Posterior vena cava (tissue), 2 donors: ENCODE data around the gene MRPS25. TPM values are rescaled to one million over a fixed set of nuclear protein-coding genes. Genes with fewer than 3 reads are reported as not detected.

Experiments used
- DNase-seq: peaks from one replicate; pipeline ENCODE4 v3.0.0-alpha.2; 2020; ENCODE audit warnings: low spot score
- intact Hi-C, 2 donors: fragments of 100-400 bp; cut with DNase I; formaldehyde crosslinking; loops; one replicate each; pipeline versions ENCODE4 v1.14.1 to v1.14.2; 2022 to 2023
- long read RNA-seq, 2 donors: library from polyadenylated mRNA; unstranded; transcript quantifications; one replicate each; pipeline ENCODE4 v2.0.0, GENCODE V29; 2020 to 2021
- total RNA-seq, 2 donors: library from RNA; stranded (reverse); fragmentation: NEBNext Ultra II Directional; extraction: Animal tissue kit (Norgen Biotek cat#: 25700); gene quantifications; one replicate each; pipeline ENCODE4 v1.2.1, GENCODE V29; 2021
- donor health status: DM: yes; HTN: yes; CAD: no.
- donor health status: DM: yes; HTN: yes; CAD: no.

The MRPS25 gene
- total RNA-seq = 10 to 100 TPM; 29.7 to 34.4 TPM
- long read RNA-seq, donor 1, full-length matches to known transcripts = 11 of 16 reads
- long read RNA-seq, donor 1, partial matches to known transcripts = 1 of 16 reads
- long read RNA-seq, donor 1, other reads (novel, unspliced or antisense) = 4 of 16 reads
- long read RNA-seq, donor 2, full-length matches to known transcripts = 47 of 53 reads
- long read RNA-seq, donor 2, partial matches to known transcripts = 2 of 53 reads
- long read RNA-seq, donor 2, other reads (novel, unspliced or antisense) = 4 of 53 reads

DNA sequence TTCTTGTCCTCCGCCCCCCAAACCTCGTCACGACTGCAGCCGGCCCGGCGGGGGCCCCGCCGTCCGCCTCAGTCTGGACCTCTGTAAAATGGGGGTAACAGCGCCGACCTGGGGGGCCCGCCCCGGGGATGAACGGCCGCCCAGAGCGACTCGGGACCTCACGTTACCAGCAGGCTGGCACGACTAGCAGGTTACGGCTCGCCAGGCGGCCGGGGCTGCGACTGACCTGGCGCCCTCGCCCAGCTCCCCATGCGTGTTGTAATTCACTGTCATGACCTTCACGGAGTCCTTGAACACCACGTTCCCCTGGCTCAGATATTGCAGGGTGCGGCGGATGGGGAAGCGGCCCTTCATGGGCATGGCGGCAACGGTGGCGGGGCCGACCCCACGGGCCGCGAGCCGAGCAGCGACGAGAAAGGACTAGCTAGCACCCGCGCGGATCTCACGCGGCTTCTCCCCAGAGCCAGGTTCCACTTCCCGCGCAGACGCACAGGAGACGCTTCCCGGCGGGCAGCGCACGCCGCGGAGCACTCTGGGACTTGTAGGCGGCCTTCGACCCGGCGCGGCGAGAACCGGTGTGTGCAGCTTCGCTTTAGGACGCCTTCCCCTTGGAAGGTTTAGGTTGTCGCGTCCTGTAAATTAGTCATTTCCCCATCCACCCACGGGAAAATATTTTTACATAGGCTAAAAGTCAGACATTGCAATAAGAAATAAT, at the start of gene MRPS25:
Gene MRPS25 (minus strand): TSS at position 481 of the 715 bp plus-strand sequence. CDS start 121 bp downstream, at position 360.
- peak; percentile 98 for DNase-seq

DNA sequence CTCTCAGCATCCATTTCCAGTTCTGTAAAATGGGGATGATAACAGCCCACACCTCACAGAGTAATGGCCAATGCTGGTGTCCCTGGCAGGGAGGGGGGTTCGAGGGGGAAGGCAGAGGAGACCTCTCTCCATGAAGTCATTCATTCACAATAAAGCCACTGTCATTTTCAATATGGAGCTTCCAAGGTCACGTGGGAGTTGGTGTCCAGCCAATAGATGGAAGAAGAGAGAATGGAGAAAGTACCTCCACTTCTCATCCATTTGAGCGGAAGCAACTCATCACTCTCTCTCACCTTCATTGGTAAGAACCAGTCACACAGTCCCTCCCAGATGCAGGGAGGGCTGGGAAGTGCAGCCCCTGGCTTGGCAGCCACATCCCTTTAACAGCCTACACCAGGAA, 48.8 kb upstream of the MRPS25 start:
- intact Hi-C loops = no loop called here
- DNase-seq = no peak

More for the DNA sequence above, at the start of gene MRPS25:
- intact Hi-C loops = no loop called here

DNA sequence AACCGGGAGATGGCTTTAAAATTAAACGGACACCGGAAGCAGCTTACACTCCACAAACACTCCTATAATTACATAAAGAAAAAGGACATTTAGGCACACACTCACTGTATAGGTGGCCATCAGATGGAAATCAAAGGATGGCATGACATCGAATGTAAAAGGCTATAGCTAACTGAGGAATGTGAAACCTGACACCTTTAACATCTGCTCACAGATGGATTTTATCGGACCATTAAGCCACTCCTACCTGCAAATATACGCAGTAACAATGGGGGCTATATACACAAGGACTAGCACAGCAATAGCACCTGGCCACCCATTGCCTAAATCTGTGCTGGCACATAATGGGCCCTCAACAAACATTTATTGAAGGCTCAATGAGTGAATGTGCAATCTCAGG, 48.4 kb upstream of the MRPS25 start:
- intact Hi-C loops = no loop called here
- DNase-seq = no peak

DNA sequence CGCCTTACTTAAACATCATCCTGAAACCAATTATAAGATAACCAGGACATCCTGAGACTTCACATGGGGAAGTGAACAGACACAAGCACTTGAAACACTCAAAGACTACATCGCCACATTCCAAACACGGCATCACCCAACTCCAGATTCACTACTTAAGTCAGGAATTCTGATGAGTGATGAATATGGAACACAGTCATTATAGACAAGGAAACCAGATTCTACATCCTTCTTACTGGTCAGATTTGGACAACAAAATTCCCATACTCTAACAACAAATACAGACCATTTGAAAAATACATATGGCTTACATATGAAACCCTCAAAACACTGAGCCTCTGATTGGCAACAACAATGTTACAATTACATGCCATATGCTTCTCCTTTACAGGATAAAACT, 46.9 kb upstream of the MRPS25 start:
- DNase-seq = no peak
- intact Hi-C loops = no loop called here

DNA sequence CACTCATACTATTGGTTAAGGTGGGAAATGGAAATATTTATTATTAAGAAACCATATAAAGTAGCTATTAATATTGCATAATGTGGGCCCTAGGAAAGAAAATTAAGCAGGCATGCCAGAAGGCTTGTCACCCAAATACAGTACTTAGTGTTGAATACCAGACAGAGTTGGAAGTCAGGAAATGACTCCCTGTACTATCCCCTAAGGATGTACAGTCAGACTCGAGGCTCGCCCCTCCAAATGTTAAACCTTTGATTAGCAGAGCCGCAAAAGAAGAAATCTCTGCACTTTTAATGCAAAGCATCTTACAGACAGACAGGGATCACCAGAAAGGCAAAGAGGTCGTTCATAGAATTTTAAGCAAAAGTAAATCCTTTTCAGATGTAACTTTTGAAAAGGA, 45.1 kb upstream of the MRPS25 start:
- intact Hi-C loops = no loop called here
- DNase-seq = no peak

DNA sequence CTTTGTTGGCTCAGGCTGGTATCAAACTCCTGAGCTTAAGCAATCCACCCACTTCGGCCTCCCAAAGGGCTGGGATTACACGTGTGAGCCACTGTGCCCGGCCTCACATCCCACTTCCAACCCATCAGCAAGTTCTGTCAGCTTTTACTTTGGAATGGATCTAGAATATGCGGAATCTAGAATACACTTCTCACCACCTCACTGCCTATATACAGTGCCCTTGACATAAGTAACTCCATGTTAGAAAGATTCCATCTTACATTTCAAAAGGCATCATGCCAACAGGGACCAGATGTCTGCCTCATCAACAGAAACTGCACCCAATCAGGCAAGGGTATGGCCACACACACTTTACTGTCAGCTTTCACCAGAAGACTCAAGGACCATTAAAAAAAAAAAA, 43.8 kb upstream of the MRPS25 start:
- intact Hi-C loops = no loop called here
- no peak for DNase-seq

DNA sequence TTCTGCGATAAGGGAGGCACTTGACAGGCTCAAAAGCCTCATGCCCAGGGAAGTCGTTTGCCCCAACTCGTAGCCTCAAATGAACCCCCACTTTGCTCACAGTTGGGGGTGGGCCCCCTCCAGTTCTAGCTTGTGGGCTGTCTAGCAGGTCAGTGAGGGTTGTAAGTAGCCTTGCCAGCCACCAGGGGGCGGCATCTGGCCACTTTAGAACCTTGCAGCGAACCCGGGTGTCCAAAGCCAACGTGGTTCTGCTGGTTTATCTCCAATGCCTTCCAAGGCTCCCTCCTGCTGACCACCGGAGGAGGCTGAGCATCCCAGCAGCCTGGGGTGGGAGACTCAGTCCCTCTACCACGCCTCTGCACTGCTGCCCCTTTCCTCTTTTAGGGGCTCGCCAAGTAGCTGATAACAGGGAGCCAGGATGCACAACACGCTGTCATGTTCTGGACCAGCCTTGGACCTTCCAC, 43.0 kb upstream of the MRPS25 start:
- intact Hi-C loops = no loop called here
- DNase-seq = peak; percentile 93

DNA sequence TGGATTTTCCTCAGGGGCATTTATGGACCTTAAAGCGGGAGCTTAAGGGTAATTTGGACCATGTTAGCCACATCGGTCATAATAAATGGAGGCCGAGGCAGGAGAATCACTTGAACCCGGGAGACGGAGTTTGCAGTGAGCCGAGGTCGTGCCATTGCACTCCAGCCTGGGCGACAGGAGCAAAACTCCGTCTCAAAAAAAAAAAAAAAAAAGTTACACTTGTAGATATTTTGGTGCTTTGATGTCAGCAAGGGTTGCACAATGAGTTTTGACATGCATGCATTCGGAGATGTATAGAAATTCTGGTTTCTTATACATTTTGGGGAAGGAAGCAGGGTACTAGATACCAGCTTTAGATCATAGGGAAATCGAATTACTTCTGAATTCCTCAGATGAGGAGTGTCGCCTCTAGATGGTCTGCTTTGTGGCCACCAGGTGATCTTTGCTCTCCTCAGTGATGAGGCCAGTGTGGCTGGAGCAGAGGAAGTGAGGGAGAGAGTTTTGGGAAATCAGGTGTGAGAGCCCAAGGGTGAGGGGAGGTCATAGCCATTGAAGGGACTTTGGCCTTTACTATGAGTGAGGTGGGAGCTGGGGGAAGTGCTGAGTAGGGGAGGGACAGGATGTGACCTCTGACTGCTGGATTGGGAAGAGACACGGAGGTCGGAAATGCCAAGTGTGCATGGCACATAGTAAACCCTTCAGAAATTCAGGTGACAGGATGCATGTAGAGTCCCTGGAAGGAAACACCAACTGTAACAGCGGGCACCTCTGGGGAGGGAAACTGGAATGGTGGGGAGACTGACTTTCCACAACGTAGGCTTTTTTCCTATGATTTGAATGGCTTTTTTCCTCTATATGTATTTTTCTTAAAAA, 42.2 kb upstream of the MRPS25 start:
- no peak for DNase-seq
- intact Hi-C loops = no loop called here

DNA sequence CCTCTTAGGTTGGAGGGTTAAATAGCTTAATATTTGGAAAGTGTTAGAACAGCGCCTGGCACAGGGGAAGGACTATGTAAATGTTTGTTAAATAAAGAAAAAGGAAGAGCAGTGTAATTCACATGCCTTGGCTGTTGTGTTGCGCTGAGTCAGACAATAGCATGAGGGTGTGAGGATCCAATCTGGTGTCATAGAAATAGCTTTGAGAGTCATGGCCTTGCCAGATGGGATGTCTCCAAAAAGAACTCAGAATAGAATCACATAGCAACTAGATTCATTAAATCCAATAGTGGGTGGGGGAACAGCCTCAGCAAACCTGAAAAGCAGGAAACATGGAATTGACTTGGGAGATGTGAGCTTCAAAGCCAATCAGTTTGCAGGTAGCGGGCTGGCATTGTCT, 37.7 kb upstream of the MRPS25 start:
- intact Hi-C loops = no loop called here
- DNase-seq = no peak

DNA sequence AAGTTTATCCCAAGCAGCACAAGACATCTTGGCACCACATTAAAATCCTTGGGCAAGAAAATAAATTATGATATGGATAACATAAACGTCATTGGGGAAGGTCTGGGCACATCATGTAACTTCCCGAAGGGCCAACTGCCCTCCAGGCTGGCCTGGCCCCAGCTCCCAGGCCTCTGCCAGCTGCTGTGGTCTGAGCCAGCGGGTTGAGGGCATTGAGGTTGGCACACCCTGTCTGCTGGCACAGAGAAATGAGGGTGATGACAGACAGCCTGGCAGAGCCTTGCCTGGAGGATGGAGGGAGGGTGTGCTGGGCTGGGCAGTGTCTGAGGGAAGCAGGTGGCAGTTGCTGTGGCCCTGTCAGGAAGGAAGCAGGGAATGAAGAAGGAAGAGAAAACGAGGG, 37.1 kb upstream of the MRPS25 start:
- DNase-seq = peak; percentile 89
- intact Hi-C loops = no loop called here

DNA sequence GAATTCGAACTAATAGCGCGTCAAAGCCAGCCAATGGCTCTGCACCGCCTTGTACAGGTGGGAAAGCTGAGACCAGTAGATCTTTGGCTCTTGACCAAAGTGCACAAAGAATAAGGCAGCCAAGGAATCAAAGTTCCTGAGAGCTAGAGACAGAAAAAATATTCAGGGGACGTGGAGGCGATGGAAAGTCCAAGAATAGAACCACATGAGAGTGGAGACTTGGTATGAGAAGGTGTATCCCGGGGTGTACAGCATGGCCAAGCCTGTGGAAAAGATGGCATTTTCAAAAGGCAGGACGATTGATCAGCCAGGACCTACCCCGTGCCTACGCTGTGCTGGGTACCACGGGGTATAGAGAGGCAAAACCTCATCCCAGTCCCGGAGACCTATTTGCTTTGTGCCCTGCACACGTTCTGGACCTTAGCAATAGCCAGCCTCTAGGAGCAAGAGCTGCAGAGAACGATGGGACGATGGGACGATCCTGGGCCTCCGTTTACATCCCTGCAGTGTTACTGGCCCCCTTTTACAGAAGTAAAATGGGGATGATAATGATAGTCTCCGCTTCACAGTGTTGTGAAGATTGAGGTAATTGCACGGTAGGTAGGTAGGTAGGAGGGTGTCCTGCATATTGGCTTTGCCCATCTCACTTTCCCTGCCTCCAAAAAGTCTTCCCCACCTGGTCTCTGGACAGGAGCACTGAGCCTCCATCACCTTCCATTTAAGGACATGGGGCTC, 34.4 kb upstream of the MRPS25 start:
- no peak for DNase-seq
- intact Hi-C loops = no loop called here

DNA sequence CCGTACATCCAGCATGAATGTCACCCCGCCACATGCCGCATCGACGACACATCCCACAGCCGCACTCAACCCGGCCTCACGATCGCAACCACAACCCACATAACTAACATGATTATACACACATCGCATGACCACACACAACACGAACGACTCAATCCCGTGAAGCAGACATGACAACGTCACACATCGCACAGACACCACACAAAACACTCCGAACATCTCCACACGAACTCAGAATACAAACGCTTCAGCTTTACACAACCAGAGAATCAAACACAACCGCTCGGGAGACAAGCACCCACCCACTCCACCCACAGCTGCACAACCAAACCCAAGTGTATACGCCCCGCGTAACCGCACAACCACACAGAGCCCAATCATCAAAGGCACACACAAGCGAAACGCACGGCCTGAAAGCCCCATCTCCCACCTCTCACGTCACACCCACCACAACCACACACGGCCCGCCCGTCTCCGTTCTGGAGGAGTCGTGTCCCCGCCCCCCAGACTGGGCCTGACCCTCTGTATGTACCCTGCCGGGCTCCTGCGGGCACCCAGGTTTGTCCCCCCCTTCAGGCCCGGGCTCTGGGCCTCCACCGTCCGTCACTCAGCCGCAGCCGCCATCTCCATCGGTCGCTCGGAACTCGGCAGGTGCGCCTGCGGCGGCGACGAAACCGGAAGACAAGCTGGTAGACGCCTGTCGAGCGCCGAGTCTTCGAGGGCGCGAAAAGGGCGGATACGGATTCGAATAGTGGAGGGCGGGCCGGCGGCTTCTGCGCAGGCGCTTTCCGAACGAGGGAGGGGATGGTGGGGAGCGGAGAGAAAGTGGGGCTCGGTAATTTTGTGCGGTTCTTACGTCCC, 33.6 kb upstream of the MRPS25 start, which contains the start of gene RBSN:
Gene RBSN (minus strand): TSS at position 646 of the 861 bp plus-strand sequence. CDS start 3,028 bp downstream, outside the sequence.
- intact Hi-C loops = no loop called here
- peak; percentile 99 for DNase-seq

DNA sequence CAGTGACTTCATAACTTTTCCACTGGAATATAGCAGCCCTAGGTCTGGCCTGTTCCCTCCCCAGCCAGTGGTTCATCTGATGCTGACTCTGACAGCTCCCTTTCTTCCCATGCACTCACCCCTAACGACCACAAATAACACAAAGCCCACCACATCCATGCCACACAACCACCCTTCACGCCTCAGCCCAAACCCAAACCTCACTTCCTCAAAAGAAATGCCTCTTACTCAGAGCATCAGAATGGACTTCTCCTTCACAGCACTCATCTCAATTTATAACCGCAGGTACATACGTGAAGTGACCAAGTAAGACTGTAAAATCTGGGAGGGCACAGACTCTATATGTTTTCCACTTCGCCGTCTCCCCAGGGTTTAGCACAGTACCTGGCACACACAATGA, 32.8 kb upstream of the MRPS25 start:
- intact Hi-C loops = no loop called here

DNA sequence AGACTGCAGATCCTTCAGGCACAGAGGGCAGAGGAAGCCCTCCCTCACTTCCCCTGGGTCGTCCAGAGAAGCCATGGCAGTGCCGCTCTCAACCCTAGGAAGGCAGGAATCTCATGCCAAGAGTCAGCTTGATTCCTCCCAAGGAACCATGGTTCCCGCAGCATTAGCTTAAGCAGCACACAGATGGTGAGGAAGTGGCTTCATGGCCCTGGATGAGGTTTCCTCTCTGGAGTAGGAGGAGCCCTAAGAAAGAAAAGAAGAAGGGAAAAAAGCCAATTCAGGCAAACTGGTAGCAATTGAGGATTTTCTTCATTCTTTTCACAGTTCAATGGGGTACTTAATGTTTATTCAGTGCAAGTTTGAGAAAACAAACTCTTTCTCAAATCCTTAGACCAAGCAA, 30.9 kb upstream of the MRPS25 start:
- intact Hi-C loops = no loop called here
- no peak for DNase-seq

More for the DNA sequence above, 32.8 kb upstream of the MRPS25 start:
- DNase-seq = no peak

DNA sequence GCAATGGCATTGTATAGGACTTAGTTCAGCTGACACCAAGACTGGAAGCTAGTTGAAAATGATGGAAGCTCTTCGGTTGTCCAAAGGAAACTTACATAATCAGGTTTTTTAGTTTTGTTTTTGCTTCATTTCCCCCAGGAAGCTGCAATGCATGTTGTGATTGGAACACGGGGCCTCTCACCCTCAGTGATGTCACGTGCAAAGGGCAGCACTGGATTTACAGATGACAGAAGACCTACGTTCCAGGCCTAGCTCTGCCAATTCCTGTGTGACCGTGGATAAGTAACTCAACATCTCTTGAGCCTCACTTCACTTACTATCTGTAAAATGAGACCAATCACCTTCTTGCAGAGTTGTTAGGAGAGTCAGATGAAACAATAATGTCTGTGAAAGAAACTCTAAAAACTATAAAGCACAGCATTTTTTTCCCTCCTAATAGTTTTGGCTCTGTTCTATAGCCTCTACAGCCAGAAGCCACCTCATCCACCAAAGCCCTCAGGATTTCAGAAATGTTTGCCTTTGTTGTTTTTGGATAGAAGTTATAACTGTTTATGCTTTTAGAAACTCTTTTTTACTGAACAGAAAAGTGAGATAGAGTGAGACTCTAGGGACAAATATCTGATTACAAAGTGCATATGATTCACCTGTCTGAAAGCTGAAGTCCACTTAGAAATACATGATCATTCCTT, 29.2 kb upstream of the MRPS25 start:
- DNase-seq = no peak
- intact Hi-C loops = no loop called here

DNA sequence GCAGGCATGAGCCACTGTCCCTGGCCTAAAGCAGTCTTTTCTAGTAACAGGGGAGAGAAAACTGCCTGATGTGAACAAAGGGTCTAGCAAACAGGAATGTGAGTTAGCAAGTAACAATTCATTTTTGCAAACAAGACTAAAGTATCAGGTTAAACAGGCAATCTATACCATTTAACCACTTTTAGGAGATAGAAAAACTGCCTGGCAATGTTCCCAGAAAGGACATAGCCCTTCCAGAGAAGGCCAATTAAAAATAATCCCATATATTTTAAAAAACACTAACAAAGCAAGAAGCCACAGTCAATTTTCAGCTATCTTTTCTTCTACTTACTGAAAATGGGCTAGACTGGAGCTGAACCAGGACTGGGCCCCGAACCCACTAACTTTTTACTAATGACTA, 27.6 kb upstream of the MRPS25 start:
- no peak for DNase-seq
- intact Hi-C loops = no loop called here

DNA sequence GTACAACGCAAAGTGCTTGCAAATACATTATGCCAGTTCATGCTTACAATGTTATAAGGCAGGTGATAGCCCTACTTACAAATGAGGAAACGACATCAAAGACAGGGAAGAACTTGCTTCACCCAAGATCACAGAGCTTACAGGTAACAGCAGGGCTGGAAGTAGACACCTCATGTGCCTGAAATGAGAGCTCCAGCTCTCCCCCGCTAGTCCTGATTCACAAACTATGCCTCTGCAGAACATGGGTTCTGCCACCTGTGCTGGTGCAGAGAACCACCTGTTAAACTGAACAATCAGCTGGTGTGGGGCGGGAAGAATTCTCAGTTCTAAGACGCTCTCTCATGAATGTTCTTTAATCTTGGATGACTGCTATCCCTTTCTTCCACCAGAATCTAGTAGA, 26.5 kb upstream of the MRPS25 start:
- no peak for DNase-seq
- intact Hi-C loops = no loop called here

DNA sequence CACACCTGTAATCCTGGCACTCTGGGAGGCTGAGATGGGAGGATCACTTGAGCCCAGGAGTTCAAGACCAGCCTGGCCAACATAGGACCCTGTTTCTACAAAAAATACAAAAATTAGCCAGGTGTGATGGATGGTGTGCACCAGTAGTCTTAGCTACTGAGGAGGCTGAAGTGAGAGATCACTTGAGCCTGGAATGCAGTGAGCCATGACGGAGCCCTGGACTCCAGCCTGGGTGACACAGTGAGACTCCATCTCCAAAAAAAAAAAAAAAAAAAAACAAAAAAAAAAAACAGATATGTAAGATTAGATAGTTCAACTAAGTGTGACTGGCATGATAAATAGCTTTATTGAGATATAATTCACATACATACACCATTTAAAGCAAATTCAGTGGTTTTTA, 24.1 kb upstream of the MRPS25 start:
- DNase-seq = no peak
- intact Hi-C loops = no loop called here
